WTC11 (cell line): ENCODE results near the gene TLE3. TPM values are rescaled to one million over a fixed set of nuclear protein-coding genes. Genes with fewer than 3 reads are reported as not detected.
A peak's percentile ranks its signal among the peaks of the same experiment; 100 is the strongest.

Experiments
- ATAC-seq: fragments of 200-7000 bp; cut with Tn5 transposase; 2 replicates; pipeline ENCODE4 v1.10.0; 2021; ENCODE audit warnings: mild to moderate bottlenecking, moderate library complexity
- CTCF ChIA-PET: fragments of 300-600 bp; sonication (Branson Sonifier 250); formaldehyde crosslinking; loops from one replicate; lab custom pipeline; 2021; ENCODE audit warnings: antibody characterized with exemption; lab: Charles Lee
- POLR2A ChIA-PET: fragments of 350-600 bp; sonication (Branson Sonifier 250); formaldehyde crosslinking; loops from one replicate; lab custom pipeline; 2021; ENCODE audit warnings: antibody characterized with exemption; lab: Charles Lee
- DNase-seq: peaks from one replicate; pipeline ENCODE4 v3.0.0; 2021; ENCODE audit warnings: low spot score
- H3K27ac Mint-ChIP-seq: 2 replicates; pipeline ENCODE4 v1.8.0; 2021; ENCODE audit warnings: mixed read lengths
- H3K27me3 Mint-ChIP-seq: 2 replicates; pipeline ENCODE4 v1.8.0; 2021; ENCODE audit warnings: low read depth, mild to moderate bottlenecking, moderate library complexity, mixed read lengths
- H3K36me3 Mint-ChIP-seq: 2 replicates; pipeline ENCODE4 v1.8.0; 2021; ENCODE audit warnings: mixed read lengths
- H3K4me1 Mint-ChIP-seq: 2 replicates; pipeline ENCODE4 v1.8.0; 2022; ENCODE audit warnings: mixed read lengths
- H3K4me3 Mint-ChIP-seq: 2 replicates; pipeline ENCODE4 v1.8.0; 2021; ENCODE audit warnings: mild to moderate bottlenecking, moderate library complexity, mixed read lengths
- H3K9me3 Mint-ChIP-seq: 2 replicates; pipeline ENCODE4 v1.8.0; 2021; ENCODE audit warnings: mixed read lengths
- CREB1 ChIP-seq: sonication (generic); formaldehyde crosslinking; IDR thresholded peaks from 2 replicates; pipeline ENCODE4 v1.8.0; 2023; ENCODE audit warnings: mild to moderate bottlenecking, missing genetic modification reagents
- FOXK1 ChIP-seq: sonication (generic); formaldehyde crosslinking; IDR thresholded peaks from 2 replicates; pipeline ENCODE4 v1.8.0; 2022; ENCODE audit warnings: mild to moderate bottlenecking, moderate library complexity, missing genetic modification reagents
- JAZF1 ChIP-seq: fragments of 250-450 bp; sonication (Bioruptor Pico); IDR thresholded peaks from 2 replicates; pipeline ENCODE4 v1.9.0; 2021; ENCODE audit warnings: moderate library complexity, mild to moderate bottlenecking, inconsistent platforms
- MXD4 ChIP-seq: fragments of 250-450 bp; sonication (Bioruptor Pico); IDR thresholded peaks from 2 replicates; pipeline ENCODE4 v1.8.0; 2021; ENCODE audit warnings: mild to moderate bottlenecking, moderate library complexity, borderline replicate concordance
- NFATC4 ChIP-seq: fragments of 250-450 bp; sonication (Bioruptor Pico); IDR thresholded peaks from 2 replicates; pipeline ENCODE4 v1.9.0; 2021; ENCODE audit warnings: mild to moderate bottlenecking
- NFYB ChIP-seq: sonication (generic); formaldehyde crosslinking; conservative IDR thresholded peaks from 2 replicates; pipeline ENCODE4 v1.8.0; 2022; ENCODE audit warnings: low read depth, missing genetic modification reagents
- OVOL2 ChIP-seq: fragments of 250-450 bp; sonication (Bioruptor Pico); IDR thresholded peaks from 2 replicates; pipeline ENCODE4 v1.9.0; 2021; ENCODE audit warnings: mild to moderate bottlenecking, borderline replicate concordance
- SMAD3 ChIP-seq: sonication (generic); formaldehyde crosslinking; IDR thresholded peaks from 2 replicates; pipeline ENCODE4 v1.8.0; 2022; ENCODE audit warnings: missing genetic modification reagents, mild to moderate bottlenecking, borderline replicate concordance
- TP53 ChIP-seq: sonication (generic); formaldehyde crosslinking; IDR thresholded peaks from 2 replicates; pipeline ENCODE4 v1.8.1; 2023; ENCODE audit warnings: mild to moderate bottlenecking, missing genetic modification reagents
- ZNF232 ChIP-seq: sonication (generic); formaldehyde crosslinking; IDR thresholded peaks from 2 replicates; pipeline ENCODE4 v1.8.0; 2022; ENCODE audit warnings: mild to moderate bottlenecking, missing genetic modification reagents
- ZNF263 ChIP-seq: sonication (generic); formaldehyde crosslinking; IDR thresholded peaks from 2 replicates; pipeline ENCODE4 v1.8.1; 2022; ENCODE audit warnings: low read depth, mild to moderate bottlenecking, moderate library complexity, missing genetic modification reagents
- ZNF671 ChIP-seq: fragments of 250-450 bp; sonication (Bioruptor Pico); IDR thresholded peaks from 2 replicates; pipeline ENCODE4 v1.8.0; 2021; ENCODE audit warnings: mild to moderate bottlenecking
- total RNA-seq: library from RNA; stranded (reverse); gene quantifications from 3 replicates; pipeline ENCODE4 v1.2.3, GENCODE V29; 2021
- TF ChIP-seq, protein P1 (sequence below): sonication (generic); formaldehyde crosslinking; IDR thresholded peaks from 2 replicates; pipeline ENCODE4 v1.8.0; 2022; ENCODE audit warnings: missing genetic modification reagents
- TF ChIP-seq, protein P2 (sequence below): sonication (generic); formaldehyde crosslinking; IDR thresholded peaks from 2 replicates; pipeline ENCODE4 v1.8.1; 2022; ENCODE audit warnings: low read depth, missing genetic modification reagents, borderline replicate concordance
- TF ChIP-seq, protein P3 (sequence below): sonication (generic); formaldehyde crosslinking; IDR thresholded peaks from 2 replicates; pipeline ENCODE4 v1.8.1; 2023; ENCODE audit warnings: mild to moderate bottlenecking, missing genetic modification reagents
- TF ChIP-seq, protein P4 (sequence below): sonication (generic); formaldehyde crosslinking; IDR thresholded peaks from 2 replicates; pipeline ENCODE4 v1.8.1; 2023; ENCODE audit warnings: mild to moderate bottlenecking, missing genetic modification reagents, moderate library complexity
- TF ChIP-seq, protein P5 (sequence below): sonication (generic); formaldehyde crosslinking; IDR thresholded peaks from 2 replicates; pipeline ENCODE4 v1.8.1; 2023; ENCODE audit warnings: mild to moderate bottlenecking, missing genetic modification reagents, moderate library complexity
- TF ChIP-seq, protein P6 (sequence below): sonication (generic); formaldehyde crosslinking; IDR thresholded peaks from 2 replicates; pipeline ENCODE4 v1.8.0; 2023; ENCODE audit warnings: missing genetic modification reagents, mild to moderate bottlenecking, borderline replicate concordance
- TF ChIP-seq, protein P7 (sequence below): sonication (generic); formaldehyde crosslinking; IDR thresholded peaks from 2 replicates; pipeline ENCODE4 v1.8.1; 2022; ENCODE audit warnings: mild to moderate bottlenecking, moderate library complexity, missing genetic modification reagents

TLE3 gene
- total RNA-seq, 1 experiment from 2014 or later = 78.7 TPM

DNA sequence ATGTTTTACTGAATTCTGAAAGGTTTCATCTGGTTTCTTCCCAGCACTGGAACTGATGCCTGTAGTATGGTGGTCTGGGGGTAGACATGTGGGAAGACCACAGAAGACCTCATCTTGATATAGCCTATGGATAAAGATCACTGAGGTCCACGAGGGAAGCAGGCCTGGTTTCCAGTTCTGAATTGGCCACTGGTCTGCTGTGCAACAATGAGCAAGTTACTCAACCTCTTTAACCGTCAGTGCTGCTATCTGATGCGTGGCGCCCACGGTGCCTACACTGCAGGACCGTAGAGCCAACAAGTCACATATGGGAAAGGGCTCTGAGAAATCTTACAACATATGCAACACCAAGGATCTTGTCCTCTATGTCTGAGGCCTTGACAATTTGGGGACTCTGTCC is 13.3 kb downstream of the TLE3 start:
- POLR2A ChIA-PET = interaction anchor here (1.7 kb wide), 1 partner anchor 12 kb away, joined by 9 read pairs; no protein-coding TSS in a partner anchor
- Mint-ChIP-seq H3K36me3 (peaks cover 27% of the 10 kb centered on the region), H3K9me3 (no peaks in the 10 kb centered on the region), H3K4me1 (peaks cover 95% of the 10 kb centered on the region), H3K27ac (0 out of 2 replicates have a peak overlapping the region, but pooled peaks have one; percentile 37), H3K27me3 (no peaks in the 10 kb centered on the region), H3K4me3 (no peak overlapping the region)
- CTCF ChIA-PET = interaction anchor here (1.9 kb wide), 1 partner anchor 15 kb away, joined by 6 read pairs; no protein-coding TSS in a partner anchor
- TF ChIP-seq MXD4 (CRISPR knock-in tag) (no peak), JAZF1 (CRISPR knock-in tag) (no peak), OVOL2 (no peak), NFYB (CRISPR knock-in tag) (no peak), CREB1 (CRISPR knock-in tag) (no peak), SMAD3 (CRISPR knock-in tag) (no peak), ZNF263 (CRISPR knock-in tag) (no peak), ZNF671 (no peak), TP53 (CRISPR knock-in tag) (no peak), FOXK1 (CRISPR knock-in tag) (no peak), ZNF232 (CRISPR knock-in tag) (no peak), NFATC4 (no peak)
- TF ChIP-seq, protein P1, sequence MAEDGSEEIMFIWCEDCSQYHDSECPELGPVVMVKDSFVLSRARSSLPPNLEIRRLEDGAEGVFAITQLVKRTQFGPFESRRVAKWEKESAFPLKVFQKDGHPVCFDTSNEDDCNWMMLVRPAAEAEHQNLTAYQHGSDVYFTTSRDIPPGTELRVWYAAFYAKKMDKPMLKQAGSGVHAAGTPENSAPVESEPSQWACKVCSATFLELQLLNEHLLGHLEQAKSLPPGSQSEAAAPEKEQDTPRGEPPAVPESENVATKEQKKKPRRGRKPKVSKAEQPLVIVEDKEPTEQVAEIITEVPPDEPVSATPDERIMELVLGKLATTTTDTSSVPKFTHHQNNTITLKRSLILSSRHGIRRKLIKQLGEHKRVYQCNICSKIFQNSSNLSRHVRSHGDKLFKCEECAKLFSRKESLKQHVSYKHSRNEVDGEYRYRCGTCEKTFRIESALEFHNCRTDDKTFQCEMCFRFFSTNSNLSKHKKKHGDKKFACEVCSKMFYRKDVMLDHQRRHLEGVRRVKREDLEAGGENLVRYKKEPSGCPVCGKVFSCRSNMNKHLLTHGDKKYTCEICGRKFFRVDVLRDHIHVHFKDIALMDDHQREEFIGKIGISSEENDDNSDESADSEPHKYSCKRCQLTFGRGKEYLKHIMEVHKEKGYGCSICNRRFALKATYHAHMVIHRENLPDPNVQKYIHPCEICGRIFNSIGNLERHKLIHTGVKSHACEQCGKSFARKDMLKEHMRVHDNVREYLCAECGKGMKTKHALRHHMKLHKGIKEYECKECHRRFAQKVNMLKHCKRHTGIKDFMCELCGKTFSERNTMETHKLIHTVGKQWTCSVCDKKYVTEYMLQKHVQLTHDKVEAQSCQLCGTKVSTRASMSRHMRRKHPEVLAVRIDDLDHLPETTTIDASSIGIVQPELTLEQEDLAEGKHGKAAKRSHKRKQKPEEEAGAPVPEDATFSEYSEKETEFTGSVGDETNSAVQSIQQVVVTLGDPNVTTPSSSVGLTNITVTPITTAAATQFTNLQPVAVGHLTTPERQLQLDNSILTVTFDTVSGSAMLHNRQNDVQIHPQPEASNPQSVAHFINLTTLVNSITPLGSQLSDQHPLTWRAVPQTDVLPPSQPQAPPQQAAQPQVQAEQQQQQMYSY (CRISPR knock-in tag) = no peak
- TF ChIP-seq, protein P2, sequence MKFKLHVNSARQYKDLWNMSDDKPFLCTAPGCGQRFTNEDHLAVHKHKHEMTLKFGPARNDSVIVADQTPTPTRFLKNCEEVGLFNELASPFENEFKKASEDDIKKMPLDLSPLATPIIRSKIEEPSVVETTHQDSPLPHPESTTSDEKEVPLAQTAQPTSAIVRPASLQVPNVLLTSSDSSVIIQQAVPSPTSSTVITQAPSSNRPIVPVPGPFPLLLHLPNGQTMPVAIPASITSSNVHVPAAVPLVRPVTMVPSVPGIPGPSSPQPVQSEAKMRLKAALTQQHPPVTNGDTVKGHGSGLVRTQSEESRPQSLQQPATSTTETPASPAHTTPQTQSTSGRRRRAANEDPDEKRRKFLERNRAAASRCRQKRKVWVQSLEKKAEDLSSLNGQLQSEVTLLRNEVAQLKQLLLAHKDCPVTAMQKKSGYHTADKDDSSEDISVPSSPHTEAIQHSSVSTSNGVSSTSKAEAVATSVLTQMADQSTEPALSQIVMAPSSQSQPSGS (CRISPR knock-in tag) = no peak
- TF ChIP-seq, protein P3, sequence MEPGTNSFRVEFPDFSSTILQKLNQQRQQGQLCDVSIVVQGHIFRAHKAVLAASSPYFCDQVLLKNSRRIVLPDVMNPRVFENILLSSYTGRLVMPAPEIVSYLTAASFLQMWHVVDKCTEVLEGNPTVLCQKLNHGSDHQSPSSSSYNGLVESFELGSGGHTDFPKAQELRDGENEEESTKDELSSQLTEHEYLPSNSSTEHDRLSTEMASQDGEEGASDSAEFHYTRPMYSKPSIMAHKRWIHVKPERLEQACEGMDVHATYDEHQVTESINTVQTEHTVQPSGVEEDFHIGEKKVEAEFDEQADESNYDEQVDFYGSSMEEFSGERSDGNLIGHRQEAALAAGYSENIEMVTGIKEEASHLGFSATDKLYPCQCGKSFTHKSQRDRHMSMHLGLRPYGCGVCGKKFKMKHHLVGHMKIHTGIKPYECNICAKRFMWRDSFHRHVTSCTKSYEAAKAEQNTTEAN (CRISPR knock-in tag) = no peak
- TF ChIP-seq, protein P4, sequence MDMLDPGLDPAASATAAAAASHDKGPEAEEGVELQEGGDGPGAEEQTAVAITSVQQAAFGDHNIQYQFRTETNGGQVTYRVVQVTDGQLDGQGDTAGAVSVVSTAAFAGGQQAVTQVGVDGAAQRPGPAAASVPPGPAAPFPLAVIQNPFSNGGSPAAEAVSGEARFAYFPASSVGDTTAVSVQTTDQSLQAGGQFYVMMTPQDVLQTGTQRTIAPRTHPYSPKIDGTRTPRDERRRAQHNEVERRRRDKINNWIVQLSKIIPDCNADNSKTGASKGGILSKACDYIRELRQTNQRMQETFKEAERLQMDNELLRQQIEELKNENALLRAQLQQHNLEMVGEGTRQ = no peak
- TF ChIP-seq, protein P5, sequence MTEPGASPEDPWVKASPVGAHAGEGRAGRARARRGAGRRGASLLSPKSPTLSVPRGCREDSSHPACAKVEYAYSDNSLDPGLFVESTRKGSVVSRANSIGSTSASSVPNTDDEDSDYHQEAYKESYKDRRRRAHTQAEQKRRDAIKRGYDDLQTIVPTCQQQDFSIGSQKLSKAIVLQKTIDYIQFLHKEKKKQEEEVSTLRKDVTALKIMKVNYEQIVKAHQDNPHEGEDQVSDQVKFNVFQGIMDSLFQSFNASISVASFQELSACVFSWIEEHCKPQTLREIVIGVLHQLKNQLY (CRISPR knock-in tag) = no peak
- TF ChIP-seq, protein P6, sequence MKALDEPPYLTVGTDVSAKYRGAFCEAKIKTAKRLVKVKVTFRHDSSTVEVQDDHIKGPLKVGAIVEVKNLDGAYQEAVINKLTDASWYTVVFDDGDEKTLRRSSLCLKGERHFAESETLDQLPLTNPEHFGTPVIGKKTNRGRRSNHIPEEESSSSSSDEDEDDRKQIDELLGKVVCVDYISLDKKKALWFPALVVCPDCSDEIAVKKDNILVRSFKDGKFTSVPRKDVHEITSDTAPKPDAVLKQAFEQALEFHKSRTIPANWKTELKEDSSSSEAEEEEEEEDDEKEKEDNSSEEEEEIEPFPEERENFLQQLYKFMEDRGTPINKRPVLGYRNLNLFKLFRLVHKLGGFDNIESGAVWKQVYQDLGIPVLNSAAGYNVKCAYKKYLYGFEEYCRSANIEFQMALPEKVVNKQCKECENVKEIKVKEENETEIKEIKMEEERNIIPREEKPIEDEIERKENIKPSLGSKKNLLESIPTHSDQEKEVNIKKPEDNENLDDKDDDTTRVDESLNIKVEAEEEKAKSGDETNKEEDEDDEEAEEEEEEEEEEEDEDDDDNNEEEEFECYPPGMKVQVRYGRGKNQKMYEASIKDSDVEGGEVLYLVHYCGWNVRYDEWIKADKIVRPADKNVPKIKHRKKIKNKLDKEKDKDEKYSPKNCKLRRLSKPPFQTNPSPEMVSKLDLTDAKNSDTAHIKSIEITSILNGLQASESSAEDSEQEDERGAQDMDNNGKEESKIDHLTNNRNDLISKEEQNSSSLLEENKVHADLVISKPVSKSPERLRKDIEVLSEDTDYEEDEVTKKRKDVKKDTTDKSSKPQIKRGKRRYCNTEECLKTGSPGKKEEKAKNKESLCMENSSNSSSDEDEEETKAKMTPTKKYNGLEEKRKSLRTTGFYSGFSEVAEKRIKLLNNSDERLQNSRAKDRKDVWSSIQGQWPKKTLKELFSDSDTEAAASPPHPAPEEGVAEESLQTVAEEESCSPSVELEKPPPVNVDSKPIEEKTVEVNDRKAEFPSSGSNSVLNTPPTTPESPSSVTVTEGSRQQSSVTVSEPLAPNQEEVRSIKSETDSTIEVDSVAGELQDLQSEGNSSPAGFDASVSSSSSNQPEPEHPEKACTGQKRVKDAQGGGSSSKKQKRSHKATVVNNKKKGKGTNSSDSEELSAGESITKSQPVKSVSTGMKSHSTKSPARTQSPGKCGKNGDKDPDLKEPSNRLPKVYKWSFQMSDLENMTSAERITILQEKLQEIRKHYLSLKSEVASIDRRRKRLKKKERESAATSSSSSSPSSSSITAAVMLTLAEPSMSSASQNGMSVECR (CRISPR knock-in tag) = no peak
- TF ChIP-seq, protein P7, sequence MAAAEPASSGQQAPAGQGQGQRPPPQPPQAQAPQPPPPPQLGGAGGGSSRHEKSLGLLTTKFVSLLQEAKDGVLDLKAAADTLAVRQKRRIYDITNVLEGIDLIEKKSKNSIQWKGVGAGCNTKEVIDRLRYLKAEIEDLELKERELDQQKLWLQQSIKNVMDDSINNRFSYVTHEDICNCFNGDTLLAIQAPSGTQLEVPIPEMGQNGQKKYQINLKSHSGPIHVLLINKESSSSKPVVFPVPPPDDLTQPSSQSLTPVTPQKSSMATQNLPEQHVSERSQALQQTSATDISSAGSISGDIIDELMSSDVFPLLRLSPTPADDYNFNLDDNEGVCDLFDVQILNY (CRISPR knock-in tag) = no peak
- DNase-seq (no peak), ATAC-seq (no peak)
